ENCODE results near the gene IGFBP1.

GRCh38 chr7:45930967-45931366 is 42.7 kb downstream of the IGFBP1 start:
- no peak for TF ChIP-seq CTCF (IDR thresholded peaks at IDR 0.05)
- TF ChIP-seq ZFX (IDR thresholded peaks at IDR 0.05; ENCODE audit: borderline replicate concordance) = no peak
